Measurements from ENCODE around the gene MEPCE.

The MEPCE gene

DNA sequence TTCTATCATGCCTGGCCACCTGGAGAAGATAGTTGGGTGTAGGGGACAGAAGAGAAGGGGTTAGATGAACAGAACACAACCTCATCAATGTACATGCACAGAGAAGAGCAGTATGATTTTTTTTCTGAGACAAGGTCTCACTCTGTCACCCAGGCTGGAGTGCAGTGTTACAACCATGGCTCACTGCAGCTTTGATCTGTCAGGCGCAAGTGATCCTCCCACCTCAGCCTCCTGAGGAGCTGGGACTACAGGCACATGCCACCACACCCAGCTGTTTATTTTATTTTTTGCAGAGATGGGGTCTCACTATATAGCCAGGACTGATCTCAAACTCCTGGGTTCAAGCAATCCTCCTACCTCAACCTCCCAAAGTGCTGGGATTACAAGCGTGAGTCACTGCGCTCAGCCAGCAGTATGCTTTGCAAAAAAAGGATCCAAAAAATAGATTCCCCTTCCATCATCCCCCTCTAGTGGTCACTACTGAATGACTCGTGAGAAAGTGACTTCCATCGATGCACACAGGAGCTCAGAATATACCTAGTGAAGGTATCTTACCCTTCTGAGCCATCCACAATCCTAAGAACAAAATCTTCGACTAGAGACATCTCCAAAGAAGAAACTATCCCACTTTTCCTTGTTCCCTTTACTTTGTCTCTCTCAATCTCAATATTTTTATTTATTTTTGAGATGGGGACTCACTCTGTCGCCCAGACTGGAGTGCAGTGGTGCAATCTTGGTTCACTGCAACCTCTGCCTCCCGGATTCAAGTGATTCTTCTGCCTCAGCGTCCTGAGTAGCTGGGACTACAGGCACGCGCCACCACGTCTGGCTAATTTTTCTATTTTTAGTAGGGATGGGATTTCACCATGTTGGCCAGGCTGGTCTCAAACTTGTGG, 22.1 kb upstream of the MEPCE start:
- peak; percentile 26 for DNase-seq

GRCh38 chr7:100411101-100411500, 18.5 kb upstream of the MEPCE start:
- no peak for DNase-seq

- no peak for DNase-seq
Observed at GRCh38 chr7:100413346-100413745, 16.3 kb upstream of the MEPCE start.

DNA sequence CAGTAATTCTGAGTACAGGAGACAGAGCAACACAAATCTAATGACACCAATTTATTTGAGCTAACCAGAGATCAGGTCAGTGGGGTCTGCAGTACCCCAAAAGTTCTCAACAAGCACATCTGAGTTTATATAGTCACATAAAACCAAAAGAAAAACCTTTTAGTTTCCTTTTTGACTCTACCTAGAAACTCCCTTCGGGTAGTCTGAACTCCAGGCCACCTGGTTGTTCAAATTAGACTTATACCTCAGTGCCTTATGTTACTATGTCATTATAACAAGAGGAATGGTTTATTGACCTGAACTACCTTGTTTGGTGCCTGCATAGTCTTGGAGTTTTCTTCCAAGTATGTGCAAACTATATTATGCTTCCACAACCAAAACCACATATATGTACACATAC, 15.7 kb upstream of the MEPCE start:
- no peak for DNase-seq

- DNase-seq, result no peak
Observed at GRCh38 chr7:100415448-100415847, 14.2 kb upstream of the MEPCE start.

- no peak for DNase-seq
Observed at GRCh38 chr7:100418930-100419659, 10.5 kb upstream of the MEPCE start.

DNA sequence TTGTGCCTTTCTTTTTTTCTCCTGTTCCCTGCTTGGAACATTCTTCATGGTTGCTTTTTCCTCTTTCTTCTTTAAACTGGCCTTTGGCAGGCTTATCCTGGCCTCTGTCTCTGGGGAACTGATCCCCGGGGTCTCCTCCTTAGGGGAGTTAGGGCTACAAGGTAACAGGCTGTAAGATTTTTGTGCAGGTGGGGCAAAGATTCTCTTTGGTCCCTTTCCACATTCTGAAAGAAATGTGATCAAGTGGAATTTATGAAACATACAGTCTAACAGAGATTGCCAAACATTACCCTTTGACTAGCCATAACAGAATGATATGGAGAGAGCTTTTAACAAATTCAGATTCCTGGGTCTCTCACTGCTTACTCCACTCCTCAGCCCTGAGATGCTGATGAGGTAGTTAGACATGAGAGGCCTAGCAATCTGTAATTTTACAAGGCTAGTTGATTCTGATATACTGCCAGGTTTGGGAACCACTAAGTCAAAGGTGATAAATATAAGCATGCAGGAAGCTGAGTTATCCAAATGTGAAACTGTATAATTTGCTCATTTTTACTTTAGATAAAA, 9.9 kb upstream of the MEPCE start:
- DNase-seq, result no peak

DNA sequence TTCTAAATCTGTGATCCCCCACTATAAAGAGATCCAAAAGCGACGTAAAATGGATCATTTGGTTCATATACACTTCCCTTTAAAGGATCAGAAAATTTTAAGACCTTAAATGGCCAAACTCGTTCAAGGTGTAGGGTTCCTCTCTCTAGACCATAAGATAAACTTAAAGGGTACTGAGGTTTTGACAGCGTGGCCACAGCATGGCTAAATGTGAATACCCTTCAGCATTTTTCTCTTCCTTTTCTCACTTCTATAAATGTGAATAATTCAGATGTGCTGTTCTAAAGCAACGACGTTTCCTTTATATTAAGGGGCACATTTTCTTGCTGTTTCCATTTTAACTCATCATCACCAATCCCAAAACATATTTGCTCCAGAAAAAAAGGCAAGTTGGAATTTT, 6.3 kb upstream of the MEPCE start:
- no peak for DNase-seq

DNA sequence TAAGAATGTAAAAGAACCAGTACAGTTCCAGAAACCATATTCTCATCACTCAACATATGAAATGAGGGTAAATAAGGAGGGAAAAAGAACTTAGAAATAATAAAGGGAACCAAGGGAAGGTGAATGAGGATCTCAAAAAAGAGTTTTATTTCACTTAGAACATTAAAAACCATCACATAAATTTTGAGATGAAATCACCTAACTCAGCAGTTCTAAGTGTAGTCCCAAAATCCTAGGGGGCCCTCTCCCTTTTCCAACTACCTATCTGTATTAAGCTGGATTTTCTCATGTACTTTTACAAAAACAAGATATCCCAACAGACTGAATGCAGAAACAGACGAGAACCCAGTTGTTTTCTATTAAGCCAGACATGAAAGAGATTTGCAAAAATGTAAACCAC, 4.3 kb upstream of the MEPCE start:
- DNase-seq, result no peak

GRCh38 chr7:100426516-100426915, 3.1 kb upstream of the MEPCE start:
- DNase-seq, result no peak

DNA sequence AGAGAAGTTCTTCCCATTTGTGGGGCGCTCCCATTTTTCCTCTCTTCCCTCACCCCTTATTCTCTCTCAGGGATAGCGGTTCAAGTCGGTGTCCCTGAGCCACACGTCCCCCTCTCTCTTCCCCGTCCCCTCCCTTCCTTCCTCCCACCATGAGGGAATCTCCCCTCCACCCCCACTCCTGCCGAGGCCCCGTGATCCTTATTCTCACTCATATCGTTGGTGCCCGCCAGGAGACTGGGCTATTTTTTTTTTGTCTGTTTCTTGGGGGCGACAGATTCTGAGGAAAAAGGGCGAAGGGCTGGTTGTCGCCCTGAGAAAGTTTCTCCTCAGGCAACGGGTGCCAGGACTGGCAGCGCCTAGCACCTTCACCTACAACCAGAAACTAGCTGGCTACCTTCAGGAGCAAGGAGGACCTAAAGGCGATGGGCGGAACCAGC, 1.9 kb upstream of the MEPCE start:
- DNase-seq, result no peak

DNA sequence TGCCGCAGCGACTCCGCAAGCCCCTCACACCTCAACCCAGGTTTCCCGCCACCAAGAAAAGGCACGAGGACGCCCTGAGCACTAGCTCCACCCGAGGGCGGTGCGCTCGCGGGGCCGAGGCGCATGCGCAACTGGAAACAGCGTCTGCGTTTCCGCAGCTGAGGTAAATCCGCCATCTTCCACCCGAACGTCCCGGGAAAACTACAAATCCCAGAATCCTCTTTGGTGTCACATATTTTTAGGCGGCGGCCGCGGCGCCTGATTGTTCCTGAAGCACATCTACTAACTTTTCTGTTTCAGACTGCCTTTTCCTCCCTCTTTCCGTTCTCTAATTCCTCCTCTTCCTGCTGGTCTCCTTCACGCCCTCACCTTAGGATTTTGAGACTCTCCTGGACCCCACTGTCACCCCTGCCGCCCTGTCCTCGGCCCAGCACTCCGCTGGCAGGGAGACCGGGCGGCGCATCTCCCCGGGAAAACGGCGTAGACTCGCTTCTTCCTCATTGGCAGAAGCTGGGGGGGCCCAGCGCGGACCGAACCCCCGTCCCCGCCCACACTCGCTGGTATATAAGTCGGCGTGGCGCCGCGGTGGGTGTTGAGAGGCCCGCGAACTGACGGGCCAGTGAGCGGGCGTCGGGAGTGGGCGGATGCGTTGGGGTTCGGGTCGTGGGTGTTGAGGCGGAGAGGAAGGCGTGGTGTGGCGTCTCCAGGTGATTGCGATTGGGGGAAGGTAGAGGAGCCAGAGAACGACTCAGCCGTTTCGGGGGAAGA, 1.2 kb upstream of the MEPCE start, which contains the start of gene ZCWPW1:
TSS of gene ZCWPW1 (minus strand) at position 505 of the 768 bp plus-strand sequence. CDS start 8,054 bp downstream, outside the sequence.
- peak; percentile 97 for DNase-seq

- DNase-seq, result peak; percentile 100
Observed at GRCh38 chr7:100428967-100429636, 529 bp upstream of the MEPCE start.

GRCh38 chr7:100430493-100431285, 1.1 kb downstream of the MEPCE start:
- DNase-seq, result peak; percentile 43

GRCh38 chr7:100431286-100431735, 1.7 kb downstream of the MEPCE start:
- no peak for DNase-seq

DNA sequence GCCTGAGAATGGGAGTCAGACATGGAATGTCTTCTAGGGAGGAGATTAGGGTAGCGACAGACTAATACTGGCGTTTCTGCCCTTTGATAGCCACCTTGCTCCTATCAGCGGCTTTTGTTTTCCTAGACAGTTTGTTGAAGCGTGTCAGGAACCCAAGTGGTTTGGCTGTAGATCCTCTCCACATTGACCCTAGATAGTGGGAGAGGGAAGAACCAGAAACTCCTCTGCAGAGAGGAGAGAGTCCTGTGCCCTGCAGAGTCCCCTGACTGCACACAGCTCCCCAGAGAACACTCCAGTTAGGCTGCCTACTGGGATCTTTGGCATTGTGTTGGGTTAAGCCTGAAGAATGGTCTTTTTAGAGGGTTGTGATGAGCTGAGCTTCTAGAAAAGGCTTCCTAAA, 2.4 kb downstream of the MEPCE start:
- DNase-seq, result no peak

GRCh38 chr7:100432621-100433275, 3.1 kb downstream of the MEPCE start:
- no peak for DNase-seq

DNA sequence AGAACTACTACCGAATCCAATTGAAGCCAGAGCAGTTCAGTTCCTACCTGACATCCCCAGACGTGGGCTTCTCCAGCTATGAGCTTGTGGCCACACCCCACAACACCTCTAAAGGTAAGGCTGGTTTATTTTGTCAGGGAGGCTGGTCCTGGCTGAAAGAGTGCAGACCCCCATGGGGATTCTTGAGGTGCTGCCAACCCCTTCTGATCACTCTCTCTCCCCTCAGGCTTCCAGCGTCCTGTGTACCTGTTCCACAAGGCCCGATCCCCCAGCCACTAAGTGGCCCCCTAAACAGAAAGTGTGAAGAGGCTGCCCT, 3.6 kb downstream of the MEPCE start:
- DNase-seq, result no peak

- no peak for DNase-seq
Observed at GRCh38 chr7:100433592-100434296, 4.1 kb downstream of the MEPCE start.

Measured in activated CD8-positive, alpha-beta memory T cell treated with anti-CD3 and anti-CD28 coated beads, Interleukin-2, amount 50 U/mL, for 4 hours (primary cell).